Loucy (cell line): ENCODE data around the gene FAM83F.

Experiments
- EZH2phosphoT487 ChIP-seq: fragments of 200-600 bp; IDR thresholded peaks from 2 replicates; pipeline ENCODE4 v1.6.1; 2018; ENCODE audit warnings: antibody characterized with exemption, mild to moderate bottlenecking, moderate library complexity, borderline replicate concordance
- TF ChIP-seq, protein P1 (sequence below): fragments of 200-600 bp; sonication (generic); conservative IDR thresholded peaks from 2 replicates; pipeline ENCODE4 v1.5.1; 2014; ENCODE audit warnings: mild to moderate bottlenecking, antibody characterized with exemption, low read length

DNA sequence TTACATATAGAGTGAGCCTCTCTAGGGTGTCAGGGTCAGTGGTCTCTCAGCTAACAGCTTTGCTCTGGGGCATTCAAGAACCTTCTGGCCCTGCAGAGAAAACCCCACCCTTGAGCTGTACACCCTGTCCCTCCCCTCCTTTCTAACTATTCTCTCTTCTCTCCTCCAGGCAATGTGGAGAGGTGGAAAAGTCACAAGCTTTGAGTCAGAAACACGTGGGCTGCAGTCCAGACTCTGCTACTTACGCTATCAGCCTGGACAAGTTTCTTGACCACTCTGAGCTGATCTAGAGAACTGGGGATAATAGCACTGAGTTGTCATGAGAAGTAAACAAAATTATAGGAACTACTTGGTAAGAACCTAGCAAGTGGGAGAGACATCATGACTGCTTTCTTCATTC, 10.7 kb upstream of the FAM83F start:
- no peak for TF ChIP-seq EZH2phosphoT487
- TF ChIP-seq, protein P1, sequence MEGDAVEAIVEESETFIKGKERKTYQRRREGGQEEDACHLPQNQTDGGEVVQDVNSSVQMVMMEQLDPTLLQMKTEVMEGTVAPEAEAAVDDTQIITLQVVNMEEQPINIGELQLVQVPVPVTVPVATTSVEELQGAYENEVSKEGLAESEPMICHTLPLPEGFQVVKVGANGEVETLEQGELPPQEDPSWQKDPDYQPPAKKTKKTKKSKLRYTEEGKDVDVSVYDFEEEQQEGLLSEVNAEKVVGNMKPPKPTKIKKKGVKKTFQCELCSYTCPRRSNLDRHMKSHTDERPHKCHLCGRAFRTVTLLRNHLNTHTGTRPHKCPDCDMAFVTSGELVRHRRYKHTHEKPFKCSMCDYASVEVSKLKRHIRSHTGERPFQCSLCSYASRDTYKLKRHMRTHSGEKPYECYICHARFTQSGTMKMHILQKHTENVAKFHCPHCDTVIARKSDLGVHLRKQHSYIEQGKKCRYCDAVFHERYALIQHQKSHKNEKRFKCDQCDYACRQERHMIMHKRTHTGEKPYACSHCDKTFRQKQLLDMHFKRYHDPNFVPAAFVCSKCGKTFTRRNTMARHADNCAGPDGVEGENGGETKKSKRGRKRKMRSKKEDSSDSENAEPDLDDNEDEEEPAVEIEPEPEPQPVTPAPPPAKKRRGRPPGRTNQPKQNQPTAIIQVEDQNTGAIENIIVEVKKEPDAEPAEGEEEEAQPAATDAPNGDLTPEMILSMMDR, result no peak
